Ovary (tissue), 9 donors: ENCODE data around the gene HDGFL1. TPM values are rescaled to one million over a fixed set of nuclear protein-coding genes. Genes with fewer than 3 reads are reported as not detected.

Source experiments
- DNase-seq, 5 donors: peaks; one replicate each; pipeline ENCODE4 v3.0.0-alpha.2; 2019 to 2020
- H3K27ac ChIP-seq, 2 donors: fragments of 200-600 bp; one replicate each; pipeline versions ENCODE4 v1.5.1 to v1.8.0; 2019 to 2022
- H3K27me3 ChIP-seq: fragments of 200-600 bp; one replicate; pipeline ENCODE4 v1.8.0; 2022
- H3K36me3 ChIP-seq: fragments of 200-600 bp; sonication (generic); one replicate; pipeline ENCODE4 v1.5.1; 2019
- H3K4me1 ChIP-seq: one replicate; pipeline ENCODE4 v1.8.1; 2013; ENCODE audit warnings: mild to moderate bottlenecking, moderate library complexity; ENCODE audit not compliant: insufficient read depth
- H3K4me3 ChIP-seq: fragments of 200-600 bp; sonication (generic); one replicate; pipeline ENCODE4 v1.5.1; 2017
- H3K9me3 ChIP-seq, 2 donors: fragments of 200-600 bp in 1 of 2; sonication (generic) in 1 of 2; one replicate each; pipeline versions ENCODE4 v1.5.1 to v1.8.1; 2013 to 2019; ENCODE audit warnings: mild to moderate bottlenecking in 1 of 2, moderate library complexity in 1 of 2
- CTCF ChIP-seq, 3 donors: fragments of 450-650 bp in 2 of 3; fragments of 200-600 bp in 1 of 3; IDR thresholded peaks; one replicate each; pipeline versions ENCODE4 v1.5.1 to v1.8.0; 2016 to 2022; ENCODE audit warnings: antibody characterized with exemption in 3 of 3, mild to moderate bottlenecking in 1 of 3
- EP300 ChIP-seq: sonication (generic); formaldehyde crosslinking; IDR thresholded peaks from one replicate; pipeline ENCODE4 v1.6.1; 2017; ENCODE audit warnings: antibody characterized with exemption
- POLR2A ChIP-seq: fragments of 450-650 bp; IDR thresholded peaks from one replicate; pipeline ENCODE4 v1.6.1; 2017; ENCODE audit warnings: antibody characterized with exemption, mild to moderate bottlenecking, moderate library complexity
- WGBS, 3 donors: extraction: QIAGEN DNeasy Blood & Tissue Kit in 1 of 3; methylation state at CpG; one replicate each; pipeline versions ENCODE4 v1.1.5 to v1.1.7; 2013 to 2017; 5-methylcytosine and 5-hydroxymethylcytosine counted together
- intact Hi-C, 4 donors: fragments of 100-400 bp; cut with DNase I; formaldehyde crosslinking; loops; one replicate each; pipeline versions ENCODE4 v1.11.0 to v1.15.1; 2022 to 2023
- polyA plus RNA-seq, 2 donors: library from polyadenylated mRNA; stranded (reverse); fragments of 200-250 nt in 1 of 2; fragments of 350-450 nt in 1 of 2; fragmentation: Illumina TruSeq in 1 of 2; extraction: RNeasy Lipid Tissue Mini Kit (QIAGEN cat#74804) in 1 of 2; gene quantifications; one replicate each; pipeline ENCODE4 v1.2.3, GENCODE V29; 2013 to 2014
- total RNA-seq, 7 donors: library from RNA; depleted of rRNA in 2 of 7; stranded (reverse); fragments of >200 nt in 2 of 7; fragmentation: NEBNext Ultra II Directional in 3 of 7; extraction: Animal tissue kit (Norgen Biotek cat#: 25700) in 3 of 7; gene quantifications; one replicate each; pipeline versions ENCODE4 v1.1.0 to v1.2.4, GENCODE V29; 2016 to 2023
- donor health status: DM: no; HTN: no; CAD: no; lungs with moderate emphysema.
- donor health status: DM: no; HTN: no; CAD: no.
- donor health status: Bipolar disorder and iron deficiency.
- donor health status: DM: yes; HTN: yes; CAD: no.
- donor health status: DM: no; HTN: no; CAD: no.
- donor health status: DM: yes; HTN: yes; CAD: no.

Gene HDGFL1
- total and polyA plus RNA-seq, 9 donors: 0.10 TPM; not detected in 8

- intact Hi-C loops: no loop called here
- H3K9me3 ChIP-seq: no peaks in the 10 kb centered on the region
- H3K4me3 ChIP-seq: no peak overlapping the region
- no peaks in the 10 kb centered on the region for H3K4me1 ChIP-seq
- H3K27me3 ChIP-seq: no peaks in the 10 kb centered on the region
- H3K36me3 ChIP-seq: no peaks in the 10 kb centered on the region
- H3K27ac ChIP-seq: no peak overlapping the region
- DNase-seq: no peak
- 88 to 93% (median 90%) methylated on average over 2 of the region's 2 CpGs for WGBS, 3 donors
- TF ChIP-seq CTCF (IDR thresholded peaks at IDR 0.05) (no peak), POLR2A (no peak), EP300 (no peak)
Measured at GRCh38 chr6:22550971-22551670, 18.2 kb upstream of the HDGFL1 start.

DNA sequence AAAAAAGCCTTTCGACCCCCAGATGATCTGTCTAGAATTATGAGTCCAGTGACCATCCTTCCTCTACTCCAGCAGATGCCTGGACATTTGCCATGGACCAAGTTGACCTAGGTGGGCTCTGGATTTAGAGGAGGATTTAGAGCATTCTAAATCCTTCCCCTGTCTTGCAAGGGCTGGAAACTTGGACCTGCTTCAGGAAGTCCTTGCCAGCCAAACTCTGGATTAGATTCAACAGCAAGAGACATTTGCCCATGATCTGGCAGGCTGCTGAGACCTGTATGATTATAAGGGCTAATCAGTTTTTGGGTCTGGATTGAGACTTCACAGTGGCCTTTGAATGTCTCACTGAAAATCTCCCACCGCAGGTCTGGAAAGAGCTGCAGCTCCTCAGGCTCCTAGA, 13.1 kb upstream of the HDGFL1 start:
- TF ChIP-seq POLR2A (no peak), CTCF (IDR thresholded peaks at IDR 0.05) (no peak), EP300 (no peak)
- intact Hi-C loops: no loop called here
- DNase-seq: no peak
- Histone ChIP-seq H3K27me3 (no peaks in the 10 kb centered on the region), H3K27ac (no peak overlapping the region), H3K36me3 (no peaks in the 10 kb centered on the region), H3K9me3 (no peaks in the 10 kb centered on the region), H3K4me3 (no peak overlapping the region), H3K4me1 (no peaks in the 10 kb centered on the region)
- WGBS, 3 donors: 45 to 69% (median 58%) methylated on average over 2 of the region's 2 CpGs

GRCh38 chr6:22557007-22557406, 12.4 kb upstream of the HDGFL1 start:
- no peak for DNase-seq
- Histone ChIP-seq H3K4me3 (no peak overlapping the region), H3K9me3 (no peaks in the 10 kb centered on the region), H3K36me3 (no peaks in the 10 kb centered on the region), H3K4me1 (no peaks in the 10 kb centered on the region), H3K27ac (no peak overlapping the region), H3K27me3 (no peaks in the 10 kb centered on the region)
- TF ChIP-seq EP300 (no peak), POLR2A (no peak), CTCF (IDR thresholded peaks at IDR 0.05) (no peak)
- WGBS, 3 donors: 92 to 93% (median 93%) methylated on average over 6 of the region's 6 CpGs
- intact Hi-C loops: no loop called here

DNA sequence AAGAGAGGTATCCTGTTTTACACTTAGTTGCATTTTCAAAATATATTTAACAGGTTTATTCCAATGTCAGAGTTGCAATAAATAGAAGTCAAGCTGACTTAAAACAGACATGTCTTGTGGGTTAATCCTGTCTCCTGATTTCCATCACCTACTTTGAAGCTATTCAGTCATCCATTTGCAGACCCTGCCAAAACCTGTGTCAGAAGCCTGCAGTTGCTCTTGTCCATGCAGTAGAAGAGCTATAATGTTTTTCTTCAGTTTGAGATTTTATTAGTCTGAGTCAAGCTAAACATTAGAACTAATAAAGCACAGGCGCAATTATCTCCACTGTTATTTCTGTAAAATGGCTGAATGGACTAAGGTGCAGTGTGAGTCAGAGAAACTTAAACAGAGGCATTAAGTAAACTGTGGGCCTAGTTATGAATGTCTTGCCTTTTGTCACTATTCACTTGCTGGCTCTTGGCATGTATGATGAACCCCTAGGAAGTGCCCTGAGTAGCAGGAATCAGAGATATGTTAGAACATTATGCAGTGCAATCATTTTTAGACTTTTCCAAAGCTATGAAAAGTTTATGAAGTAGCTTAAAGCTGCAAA, 11.0 kb upstream of the HDGFL1 start:
- H3K4me3 ChIP-seq: no peak overlapping the region
- TF ChIP-seq POLR2A (no peak), EP300 (no peak), CTCF (IDR thresholded peaks at IDR 0.05) (no peak)
- no peaks in the 10 kb centered on the region for H3K27me3 ChIP-seq
- no peaks in the 10 kb centered on the region for H3K9me3 ChIP-seq
- WGBS, 3 donors: 86 to 99% (median 97%) methylated on average over 1 of the region's 1 CpG
- H3K4me1 ChIP-seq: no peaks in the 10 kb centered on the region
- no peak for DNase-seq
- no peaks in the 10 kb centered on the region for H3K36me3 ChIP-seq
- H3K27ac ChIP-seq: no peak overlapping the region
- intact Hi-C loops: no loop called here
